HG03103 (cell line): Measurements from ENCODE around the gene SYT14.
"Not testable (repeated sequence)": the region's sequence is repeated elsewhere in the genome, so short reads cannot be mapped to it uniquely, and the experiment has no call there.

Experiments used
- ATAC-seq: cut with Tn5 transposase; IDR thresholded peaks from one replicate; pipeline ENCODE4 v1.9.1; 2021; ENCODE audit warnings: low read depth; ENCODE audit not compliant: unreplicated experiment

The SYT14 gene

GRCh38 chr1:209937996-209938959 lies at the start of gene SYT14:
Gene SYT14 (plus strand): TSS chr1:209938217. CDS start chr1:209938265, 48 bp downstream.
- no peak for ATAC-seq

GRCh38 chr1:209888291-209889076 lies 49.5 kb upstream of the SYT14 start:
- not testable (repeated sequence) for ATAC-seq

- ATAC-seq = no peak
These were observed 49.0 kb upstream of the SYT14 start for GRCh38 chr1:209889077-209889418.

GRCh38 chr1:209890641-209891330 lies 47.2 kb upstream of the SYT14 start:
- ATAC-seq = no peak

GRCh38 chr1:209893751-209894150 lies 44.3 kb upstream of the SYT14 start:
- no peak for ATAC-seq

- no peak for ATAC-seq
These were observed 42.3 kb upstream of the SYT14 start for GRCh38 chr1:209895709-209896108.

GRCh38 chr1:209896346-209896745 lies 41.7 kb upstream of the SYT14 start:
- no peak for ATAC-seq

- ATAC-seq = not testable (repeated sequence)
These were observed 39.7 kb upstream of the SYT14 start for GRCh38 chr1:209898271-209898670.

- ATAC-seq = not testable (repeated sequence)
These were observed 39.2 kb upstream of the SYT14 start for GRCh38 chr1:209898851-209899250.

- ATAC-seq = peak; percentile 67
These were observed 38.1 kb upstream of the SYT14 start for GRCh38 chr1:209899948-209900347.

GRCh38 chr1:209900734-209901133 lies 37.3 kb upstream of the SYT14 start:
- ATAC-seq = no peak

- ATAC-seq = no peak
These were observed 36.8 kb upstream of the SYT14 start for GRCh38 chr1:209901211-209901610.

GRCh38 chr1:209904774-209905173 lies 33.2 kb upstream of the SYT14 start:
- not testable (repeated sequence) for ATAC-seq

- ATAC-seq = no peak
These were observed 26.3 kb upstream of the SYT14 start for GRCh38 chr1:209911746-209912145.

- no peak for ATAC-seq
These were observed 25.7 kb upstream of the SYT14 start for GRCh38 chr1:209912306-209912705.

- not testable (repeated sequence) for ATAC-seq
These were observed 18.4 kb upstream of the SYT14 start for GRCh38 chr1:209919637-209920036.

GRCh38 chr1:209920844-209921243 lies 17.2 kb upstream of the SYT14 start:
- no peak for ATAC-seq

- ATAC-seq = no peak
These were observed 13.6 kb upstream of the SYT14 start for GRCh38 chr1:209924390-209924789.

GRCh38 chr1:209926045-209926444 lies 12.0 kb upstream of the SYT14 start:
- ATAC-seq = no peak

GRCh38 chr1:209927466-209927865 lies 10.6 kb upstream of the SYT14 start:
- ATAC-seq = no peak

- no peak for ATAC-seq
These were observed 8.3 kb upstream of the SYT14 start for GRCh38 chr1:209929751-209930150.
